IMR-90 (cell line): ENCODE data around the gene OXSR1.

ENCODE experiments used
- CTCF ChIP-seq: conservative IDR thresholded peaks from 2 replicates; pipeline ENCODE4 v1.5.1; 2012; ENCODE audit warnings: mild to moderate bottlenecking, low read depth, low read length, improper control_type of control experiment
- POLR2A ChIP-seq: IDR thresholded peaks from 2 replicates; pipeline ENCODE4 v1.6.1; 2012; ENCODE audit warnings: mild to moderate bottlenecking, low read depth, low read length
- RAD21 ChIP-seq: IDR thresholded peaks from 2 replicates; pipeline ENCODE4 v1.6.1; 2012; ENCODE audit warnings: low read length, improper control_type of control experiment

- TF ChIP-seq CTCF (no peak), RAD21 (no peak), POLR2A (no peak)
Measured at GRCh38 chr3:38158472-38158871, 6.9 kb upstream of the OXSR1 start.
